Esophagus muscularis mucosa (tissue), 4 donors: ENCODE measurements around the gene ELAVL3. TPM values are rescaled to one million over a fixed set of nuclear protein-coding genes. Genes with fewer than 3 reads are reported as not detected.

Experiments
- DNase-seq: peaks from one replicate; pipeline ENCODE4 v3.0.0-alpha.2; 2017; ENCODE audit errors: extremely low spot score
- H3K27ac ChIP-seq, 4 donors: fragments of 200-600 bp; sonication (generic); replicated peaks in 1 of 4; 1 replicate in 3 of 4; 2 replicates in 1 of 4; pipeline ENCODE4 v1.5.1; 2016 to 2019; ENCODE audit warnings: mild to moderate bottlenecking in 1 of 4
- H3K27me3 ChIP-seq, 4 donors: fragments of 200-600 bp; sonication (generic); one replicate each; pipeline versions ENCODE4 v1.5.1 to v1.6.0; 2016 to 2019
- H3K36me3 ChIP-seq, 4 donors: fragments of 200-600 bp; sonication (generic); one replicate each; pipeline ENCODE4 v1.5.1; 2016 to 2019
- H3K4me1 ChIP-seq, 4 donors: fragments of 200-600 bp; sonication (generic); one replicate each; pipeline ENCODE4 v1.5.1; 2016 to 2019
- H3K4me3 ChIP-seq, 4 donors: fragments of 200-600 bp; sonication (generic); 1 replicate in 2 of 4; 2 replicates in 2 of 4; pipeline ENCODE4 v1.5.1; 2016 to 2019; ENCODE audit warnings: mild to moderate bottlenecking in 4 of 4, moderate library complexity in 1 of 4
- H3K9me3 ChIP-seq, 4 donors: fragments of 200-600 bp; sonication (generic); 1 replicate in 3 of 4; 2 replicates in 1 of 4; pipeline ENCODE4 v1.5.1; 2016 to 2019
- CTCF ChIP-seq, 3 experiments: fragments of 200-600 bp in 2 of 3; fragments of 450-650 bp in 1 of 3; sonication (generic) in 2 of 3; IDR thresholded peaks; one replicate each; pipeline ENCODE4 v1.5.1; 2017 to 2019; ENCODE audit warnings: antibody characterized with exemption in 3 of 3, mild to moderate bottlenecking in 2 of 3, moderate library complexity in 1 of 3
- EP300 ChIP-seq: sonication (generic); formaldehyde crosslinking; IDR thresholded peaks from one replicate; pipeline ENCODE4 v1.6.1; 2017; ENCODE audit warnings: antibody characterized with exemption
- POLR2A ChIP-seq: fragments of 450-650 bp; IDR thresholded peaks from one replicate; pipeline ENCODE4 v1.6.1; 2017; ENCODE audit warnings: antibody characterized with exemption, moderate library complexity, mild to moderate bottlenecking, low read depth
- POLR2AphosphoS5 ChIP-seq, 2 donors: sonication (generic); formaldehyde crosslinking; IDR thresholded peaks; one replicate each; pipeline ENCODE4 v1.6.1; 2017; ENCODE audit warnings: antibody characterized with exemption in 2 of 2
- WGBS: methylation state at CpG from one replicate; pipeline ENCODE4 v1.1.5; 2018; 5-methylcytosine and 5-hydroxymethylcytosine counted together
- intact Hi-C: fragments of 100-400 bp; cut with DNase I; formaldehyde crosslinking; loops from one replicate; pipeline ENCODE4 v1.15.1; 2023
- total RNA-seq, 4 donors: library from RNA; depleted of rRNA; stranded (reverse); fragments of >200 nt; gene quantifications; one replicate each; pipeline versions ENCODE4 v1.1.0 to v1.2.1, GENCODE V29; 2016

Gene ELAVL3
- total RNA-seq, 4 donors from 2014 or later = under 0.01 to 0.69 (median 0.31) TPM

- H3K36me3 ChIP-seq = peaks cover 17 to 80% (median 51%) of the 10 kb centered on the region in 4 donors
- H3K4me3 ChIP-seq = no peak overlapping the region
- WGBS = 77% methylated on average over 9 of the region's 17 CpGs
- DNase-seq = no peak
- H3K27me3 ChIP-seq = no peaks in the 10 kb centered on the region
- no peak overlapping the region for H3K27ac ChIP-seq
- H3K4me1 ChIP-seq = peaks cover 0 to 5% (median 4%) of the 10 kb centered on the region in 4 donors
- no peaks in the 10 kb centered on the region for H3K9me3 ChIP-seq
- intact Hi-C loops = loop anchor here (1.0 kb wide), 1 partner anchor 91 kb away; no protein-coding TSS in a partner anchor
- peak in 1 of 2 donors; percentile 24 for TF ChIP-seq POLR2AphosphoS5 (IDR thresholded peaks at IDR 0.05)
- peak; percentile 53 to 74 (median 68) for TF ChIP-seq CTCF (IDR thresholded peaks at IDR 0.05)
- TF ChIP-seq POLR2A = no peak
- TF ChIP-seq EP300 = no peak
These were observed 15.7 kb upstream of the ELAVL3 start for GRCh38 chr19:11496391-11497163.

- H3K27ac ChIP-seq = no peak overlapping the region
- DNase-seq = no peak
- H3K4me1 ChIP-seq = peaks cover 0 to 5% (median 4%) of the 10 kb centered on the region in 4 donors
- intact Hi-C loops = loop anchor here (1.0 kb wide), 1 partner anchor 91 kb away; no protein-coding TSS in a partner anchor
- no peaks in the 10 kb centered on the region for H3K9me3 ChIP-seq
- no peak overlapping the region for H3K4me3 ChIP-seq
- no peaks in the 10 kb centered on the region for H3K27me3 ChIP-seq
- WGBS = 94% methylated on average over 17 of the region's 22 CpGs
- peaks cover 17 to 82% (median 57%) of the 10 kb centered on the region in 4 donors for H3K36me3 ChIP-seq
- TF ChIP-seq POLR2AphosphoS5 (IDR thresholded peaks at IDR 0.05) = no peak
- TF ChIP-seq CTCF (IDR thresholded peaks at IDR 0.05) = no peak
- no peak for TF ChIP-seq EP300
- no peak for TF ChIP-seq POLR2A
These were observed 15.0 kb upstream of the ELAVL3 start for GRCh38 chr19:11495885-11496284.

- H3K27me3 ChIP-seq = no peaks in the 10 kb centered on the region
- 85% methylated on average over 10 of the region's 10 CpGs for WGBS
These were observed 14.6 kb upstream of the ELAVL3 start for GRCh38 chr19:11495481-11495880.

GRCh38 chr19:11494634-11495285 lies 13.9 kb upstream of the ELAVL3 start:
- H3K27ac ChIP-seq = no peak overlapping the region
- H3K4me3 ChIP-seq = no peak overlapping the region
- intact Hi-C loops = no loop called here
- H3K4me1 ChIP-seq = peaks cover 0 to 5% (median 4%) of the 10 kb centered on the region in 4 donors
- WGBS = 96% methylated on average over 19 of the region's 27 CpGs
- TF ChIP-seq POLR2A = no peak
- TF ChIP-seq EP300 = no peak
- no peak for TF ChIP-seq POLR2AphosphoS5 (IDR thresholded peaks at IDR 0.05)
- TF ChIP-seq CTCF (IDR thresholded peaks at IDR 0.05) = no peak
- DNase-seq = no peak
- no peaks in the 10 kb centered on the region for H3K27me3 ChIP-seq
- peaks cover 17 to 89% (median 67%) of the 10 kb centered on the region in 4 donors for H3K36me3 ChIP-seq
- no peaks in the 10 kb centered on the region for H3K9me3 ChIP-seq

More at GRCh38 chr19:11495481-11495880, 14.6 kb upstream of the ELAVL3 start:
- TF ChIP-seq POLR2AphosphoS5 (IDR thresholded peaks at IDR 0.05) = no peak
- TF ChIP-seq POLR2A = no peak
- no peak for TF ChIP-seq EP300
- no peak for TF ChIP-seq CTCF (IDR thresholded peaks at IDR 0.05)
- intact Hi-C loops = no loop called here
- no peak for DNase-seq
- no peaks in the 10 kb centered on the region for H3K9me3 ChIP-seq
- no peak overlapping the region for H3K4me3 ChIP-seq
- H3K27ac ChIP-seq = no peak overlapping the region
- H3K4me1 ChIP-seq = peaks cover 0 to 5% (median 4%) of the 10 kb centered on the region in 4 donors
- peaks cover 17 to 82% (median 60%) of the 10 kb centered on the region in 4 donors for H3K36me3 ChIP-seq
